GM18868 (cell line): Measurements from ENCODE around the gene ACOT7.

Experiments used
- ATAC-seq: cut with Tn5 transposase; IDR thresholded peaks from one replicate; pipeline ENCODE4 v1.9.1; 2021; ENCODE audit warnings: mild to moderate bottlenecking, moderate library complexity; ENCODE audit not compliant: unreplicated experiment

Gene ACOT7

GRCh38 chr1:6256645-6257044, 136.9 kb downstream of the ACOT7 start:
- ATAC-seq: no peak

- ATAC-seq: no peak
Observed at GRCh38 chr1:6254691-6255090, 138.9 kb downstream of the ACOT7 start.

- ATAC-seq: no peak
Observed at GRCh38 chr1:6253380-6253779, 140.2 kb downstream of the ACOT7 start.

- no peak for ATAC-seq
Observed at GRCh38 chr1:6252374-6252710, 141.2 kb downstream of the ACOT7 start.

- ATAC-seq: no peak
Observed at GRCh38 chr1:6251681-6252373, 141.7 kb downstream of the ACOT7 start.

- no peak for ATAC-seq
Observed at GRCh38 chr1:6251233-6251632, 142.3 kb downstream of the ACOT7 start.

GRCh38 chr1:6249739-6250689, 143.6 kb downstream of the ACOT7 start:
- no peak for ATAC-seq

- no peak for ATAC-seq
Observed at GRCh38 chr1:6248932-6249738, 144.4 kb downstream of the ACOT7 start.

GRCh38 chr1:6248161-6248776, 145.3 kb downstream of the ACOT7 start:
- ATAC-seq: no peak

- ATAC-seq: no peak
Observed at GRCh38 chr1:6247651-6248050, 145.9 kb downstream of the ACOT7 start.

GRCh38 chr1:6246497-6247467, 146.8 kb downstream of the ACOT7 start:
- no peak for ATAC-seq

GRCh38 chr1:6245869-6246496, 147.6 kb downstream of the ACOT7 start:
- ATAC-seq: no peak

- no peak for ATAC-seq
Observed at GRCh38 chr1:6245086-6245868, 148.3 kb downstream of the ACOT7 start.

GRCh38 chr1:6244401-6245049, 149.0 kb downstream of the ACOT7 start:
- ATAC-seq: no peak

GRCh38 chr1:6243993-6244392, 149.6 kb downstream of the ACOT7 start, which contains the start of gene HES3:
Gene HES3, plus strand, starts transcription at chr1:6244179. Its CDS starts 187 bp downstream, at chr1:6244366.
- ATAC-seq: no peak

GRCh38 chr1:6243053-6243834, 150.3 kb downstream of the ACOT7 start:
- no peak for ATAC-seq
